Body of pancreas (tissue), 4 donors: ENCODE results near the gene DIMT1. TPM values are rescaled to one million over a fixed set of nuclear protein-coding genes. Genes with fewer than 3 reads are reported as not detected.

ENCODE experiments used
- ATAC-seq: fragments of 150-250 bp; one replicate; pipeline ENCODE4 v1.9.1; 2016
- DNase-seq, 4 donors: peaks; one replicate each; pipeline ENCODE4 v3.0.0-alpha.2; 2019
- H3K27ac ChIP-seq, 4 donors: fragments of 200-600 bp; sonication (generic); 1 replicate in 3 of 4; 2 replicates in 1 of 4; pipeline versions ENCODE4 v1.5.1 to v1.6.1; 2016 to 2019; ENCODE audit warnings: mild to moderate bottlenecking in 1 of 4, mixed read lengths in 1 of 4, moderate library complexity in 1 of 4
- H3K27me3 ChIP-seq, 2 donors: fragments of 200-600 bp; sonication (generic); one replicate each; pipeline ENCODE4 v1.6.0; 2016; ENCODE audit warnings: mild to moderate bottlenecking in 1 of 2
- H3K36me3 ChIP-seq, 2 donors: fragments of 200-600 bp; sonication (generic); replicated peaks in 1 of 2; 2 replicates each; pipeline ENCODE4 v1.5.1; 2016; ENCODE audit warnings: low read depth in 2 of 2; ENCODE audit not compliant: insufficient read depth in 1 of 2
- H3K4me1 ChIP-seq: fragments of 200-600 bp; sonication (generic); one replicate; pipeline ENCODE4 v1.6.0; 2016
- H3K4me3 ChIP-seq, 2 donors: fragments of 200-600 bp; sonication (generic); 1 replicate in 1 of 2; 2 replicates in 1 of 2; pipeline ENCODE4 v1.5.1; 2016 to 2019
- H3K9me3 ChIP-seq, 3 donors: fragments of 200-600 bp; sonication (generic); 1 replicate in 2 of 3; 2 replicates in 1 of 3; pipeline ENCODE4 v1.5.1; 2016
- POLR2A ChIP-seq, 3 donors: fragments of 450-650 bp; IDR thresholded peaks; one replicate each; pipeline ENCODE4 v1.6.1; 2016; ENCODE audit warnings: antibody characterized with exemption in 3 of 3, mild to moderate bottlenecking in 2 of 3
- WGBS, 2 donors: methylation state at CpG; one replicate each; pipeline ENCODE4 v1.1.5; 2017; 5-methylcytosine and 5-hydroxymethylcytosine counted together
- intact Hi-C: fragments of 100-400 bp; cut with DNase I; formaldehyde crosslinking; loops from one replicate; pipeline ENCODE4 v1.15.1; 2023
- total RNA-seq, 2 donors: library from RNA; depleted of rRNA; stranded (reverse); fragments of >200 nt; gene quantifications; one replicate each; pipeline ENCODE4 v1.1.0, GENCODE V29; 2016
- TF ChIP-seq, protein P1 (sequence below), 7 experiments: fragments of 450-650 bp in 4 of 7; fragments of 200-600 bp in 3 of 7; sonication (generic) in 3 of 7; IDR thresholded peaks; one replicate each; pipeline ENCODE4 v1.5.1; 2016 to 2019; ENCODE audit warnings: antibody characterized with exemption in 7 of 7

The DIMT1 gene
- total RNA-seq, 2 donors from 2014 or later, result 5.9 to 21.8 TPM

- no peak overlapping the region for H3K4me3 ChIP-seq
- H3K27ac ChIP-seq, result no peak overlapping the region
- no peaks in the 10 kb centered on the region for H3K27me3 ChIP-seq
- intact Hi-C loops, result no loop called here
- peaks cover 14% of the 10 kb centered on the region for H3K4me1 ChIP-seq
- H3K9me3 ChIP-seq, result no peaks in the 10 kb centered on the region
- peaks cover 0 to 2% of the 10 kb centered on the region in 2 donors for H3K36me3 ChIP-seq
- TF ChIP-seq, protein P1, sequence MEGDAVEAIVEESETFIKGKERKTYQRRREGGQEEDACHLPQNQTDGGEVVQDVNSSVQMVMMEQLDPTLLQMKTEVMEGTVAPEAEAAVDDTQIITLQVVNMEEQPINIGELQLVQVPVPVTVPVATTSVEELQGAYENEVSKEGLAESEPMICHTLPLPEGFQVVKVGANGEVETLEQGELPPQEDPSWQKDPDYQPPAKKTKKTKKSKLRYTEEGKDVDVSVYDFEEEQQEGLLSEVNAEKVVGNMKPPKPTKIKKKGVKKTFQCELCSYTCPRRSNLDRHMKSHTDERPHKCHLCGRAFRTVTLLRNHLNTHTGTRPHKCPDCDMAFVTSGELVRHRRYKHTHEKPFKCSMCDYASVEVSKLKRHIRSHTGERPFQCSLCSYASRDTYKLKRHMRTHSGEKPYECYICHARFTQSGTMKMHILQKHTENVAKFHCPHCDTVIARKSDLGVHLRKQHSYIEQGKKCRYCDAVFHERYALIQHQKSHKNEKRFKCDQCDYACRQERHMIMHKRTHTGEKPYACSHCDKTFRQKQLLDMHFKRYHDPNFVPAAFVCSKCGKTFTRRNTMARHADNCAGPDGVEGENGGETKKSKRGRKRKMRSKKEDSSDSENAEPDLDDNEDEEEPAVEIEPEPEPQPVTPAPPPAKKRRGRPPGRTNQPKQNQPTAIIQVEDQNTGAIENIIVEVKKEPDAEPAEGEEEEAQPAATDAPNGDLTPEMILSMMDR (IDR thresholded peaks at IDR 0.05), result no peak
- no peak for TF ChIP-seq POLR2A (IDR thresholded peaks at IDR 0.05)
- DNase-seq (no peak), ATAC-seq (no peak)
- 81 to 84% methylated on average over 4 of the region's 4 CpGs for WGBS, 2 donors
Measured at GRCh38 chr5:62418462-62419076, 14.9 kb upstream of the DIMT1 start.

DNA sequence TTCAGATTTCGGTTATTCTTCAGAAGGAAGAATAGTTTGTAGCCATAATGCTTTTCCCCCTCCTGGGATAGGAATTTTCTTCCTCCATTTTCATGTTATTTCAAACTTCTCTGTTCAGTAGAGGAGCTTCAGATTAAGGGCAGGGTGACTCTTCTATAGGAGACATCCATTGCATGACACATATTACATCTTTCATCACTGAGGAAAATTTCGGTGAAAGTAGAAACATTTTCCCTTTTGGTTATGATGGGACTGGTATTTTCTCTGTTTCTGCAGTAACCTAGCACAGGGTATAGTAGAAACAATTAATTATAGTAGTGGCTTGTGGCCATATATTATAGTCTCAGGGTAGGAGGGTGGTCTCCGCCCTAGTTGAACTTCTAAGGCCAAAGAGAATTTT, 10.0 kb upstream of the DIMT1 start:
- Histone ChIP-seq H3K4me3 (peak overlapping the region in 1 of 2 donors; percentile 100), H3K27me3 (no peaks in the 10 kb centered on the region), H3K27ac (no peak overlapping the region), H3K9me3 (no peaks in the 10 kb centered on the region), H3K36me3 (peaks cover 0 to 2% of the 10 kb centered on the region in 2 donors), H3K4me1 (peaks cover 13% of the 10 kb centered on the region)
- no peak for ATAC-seq
- TF ChIP-seq, protein P1 (IDR thresholded peaks at IDR 0.05), result no peak
- TF ChIP-seq POLR2A (IDR thresholded peaks at IDR 0.05), result no peak
- no peak for DNase-seq
- intact Hi-C loops, result no loop called here
- whole genome bisulfite sequencing, 2 donors, result 41 to 50% methylated on average over 3 of the region's 3 CpGs

DNA sequence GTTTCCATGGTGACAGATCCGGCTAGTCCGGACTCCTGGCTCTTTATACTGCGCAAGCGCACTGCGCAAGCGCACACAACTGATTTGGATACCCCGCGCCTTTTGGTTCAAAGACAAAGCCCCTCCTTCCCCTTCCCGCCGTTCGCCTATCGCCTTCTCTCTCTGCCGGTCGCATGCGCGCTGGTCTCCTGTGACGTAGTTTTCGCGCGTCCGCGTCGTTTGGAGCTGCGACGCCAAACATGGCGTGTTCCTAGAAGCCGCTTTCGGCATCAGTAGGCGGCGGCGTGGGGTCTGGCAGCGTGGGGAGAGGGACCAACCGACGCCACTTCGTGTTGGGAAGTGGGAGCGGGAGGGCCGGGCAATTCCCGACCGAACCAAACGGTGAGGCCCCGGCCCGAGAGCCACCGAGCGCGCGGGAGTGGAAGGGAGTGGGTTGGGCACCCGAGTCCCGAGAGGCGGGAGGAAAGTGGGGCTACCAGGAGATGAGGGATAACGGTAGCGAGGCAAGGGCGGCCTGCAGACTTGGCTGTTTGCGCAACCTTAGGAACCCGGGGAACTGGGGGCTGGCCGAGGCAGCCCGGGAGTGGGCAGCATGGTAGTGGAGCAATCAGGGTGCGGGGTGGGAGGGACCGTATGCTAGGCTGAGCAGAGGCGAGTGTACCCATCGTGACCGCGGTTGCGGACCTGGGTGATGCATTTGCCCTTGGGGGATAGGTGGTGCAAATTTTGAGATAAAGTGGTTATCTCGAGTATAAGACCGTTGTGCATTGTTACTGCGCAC, 9.0 kb upstream of the DIMT1 start, which contains the start of gene IPO11:
TSS of gene IPO11 (plus strand) at position 215 of the 781 bp plus-strand sequence. CDS start 24,517 bp downstream, outside the sequence.
- WGBS, 2 donors, result 0% methylated on average over 54 to 66 of the region's 66 CpGs
- TF ChIP-seq POLR2A (IDR thresholded peaks at IDR 0.05), result peak; percentile 25 to 86 (median 85)
- TF ChIP-seq, protein P1 (IDR thresholded peaks at IDR 0.05), result peak in 1 of 7 experiments; percentile 26

GRCh38 chr5:62395210-62395950, 8.3 kb downstream of the DIMT1 start:
- H3K36me3 ChIP-seq, result peaks cover 0 to 18% of the 10 kb centered on the region in 2 donors
- intact Hi-C loops, result no loop called here
- no peak overlapping the region for H3K4me3 ChIP-seq
- no peak overlapping the region for H3K27ac ChIP-seq
- ATAC-seq, result no peak
- TF ChIP-seq POLR2A (IDR thresholded peaks at IDR 0.05), result no peak
- TF ChIP-seq, protein P1 (IDR thresholded peaks at IDR 0.05), result no peak
- no peak for DNase-seq
- H3K9me3 ChIP-seq, result no peaks in the 10 kb centered on the region
- no peaks in the 10 kb centered on the region for H3K4me1 ChIP-seq
- no peaks in the 10 kb centered on the region for H3K27me3 ChIP-seq
- WGBS, 2 donors, result 96 to 98% methylated on average over 5 of the region's 5 CpGs

More for the DNA sequence above, 9.0 kb upstream of the DIMT1 start, which contains the start of gene IPO11:
- H3K36me3 ChIP-seq, result no peaks in the 10 kb centered on the region
- no peaks in the 10 kb centered on the region for H3K27me3 ChIP-seq
- peak within 1 kb of the TSS in 3 of 4 donors; percentile 34 to 77 (median 77) for H3K27ac ChIP-seq
- peak within 1 kb of the TSS; percentile 96 to 100 for H3K4me3 ChIP-seq
- no peaks in the 10 kb centered on the region for H3K9me3 ChIP-seq
- peak; percentile 98 to 99 (median 98) for DNase-seq
- peaks cover 13% of the 10 kb centered on the region for H3K4me1 ChIP-seq
- ATAC-seq, result peak; percentile 100
- intact Hi-C loops, result no loop called here
